Measurements from ENCODE around the gene UNC80.

- no peak for TF ChIP-seq POLR2A (IDR thresholded peaks at IDR 0.05; ENCODE audit: extremely low read depth, insufficient read length)
- no peak for TF ChIP-seq MYC (IDR thresholded peaks at IDR 0.05; ENCODE audit: low read depth, low read length)
- no peak for TF ChIP-seq CTCF (IDR thresholded peaks at IDR 0.05; ENCODE audit: low read depth, low read length)
- no peak for TF ChIP-seq MAX (IDR thresholded peaks at IDR 0.05; ENCODE audit: low read depth, low read length)
Measured at GRCh38 chr2:209741953-209742352, 29.7 kb upstream of the UNC80 start.
